SK-MEL-5 (cell line): ENCODE measurements around the gene CD82. TPM values are rescaled to one million over a fixed set of nuclear protein-coding genes. Genes with fewer than 3 reads are reported as not detected.
"Not testable (repeated sequence)": the region's sequence is repeated elsewhere in the genome, so short reads cannot be mapped to it uniquely, and the experiment has no call there.

Source experiments
- DNase-seq: peaks from one replicate; pipeline ENCODE4 v3.0.0-alpha.2; 2016; ENCODE audit warnings: low read depth, low spot score
- in situ Hi-C: cut with HindIII; loops from 2 replicates; pipeline ENCODE4 v1.10.0; 2016; ENCODE audit warnings: low sequenced_read_pairs, high pct_unique_total_duplicates, low pct_unique_long_range_greater_than_20kb
- total RNA-seq: library from RNA; depleted of rRNA; stranded (reverse); fragments of >200 nt; shearing (Covaris generic); gene quantifications from 2 replicates; pipeline ENCODE4 v1.2.3, GENCODE V29; 2014

CD82 gene
- total RNA-seq, 1 experiment from 2014 or later: 9.1 TPM

- DNase-seq: no peak
- in situ Hi-C loops: no loop called here
Measured at GRCh38 chr11:44551456-44552139, 13.9 kb upstream of the CD82 start.

GRCh38 chr11:44555031-44555800 is 10.2 kb upstream of the CD82 start:
- in situ Hi-C loops: no loop called here
- peak; percentile 34 for DNase-seq

- in situ Hi-C loops: no loop called here
- DNase-seq: peak; percentile 73
Measured at GRCh38 chr11:44556735-44557409, 8.6 kb upstream of the CD82 start.

GRCh38 chr11:44557464-44557863 is 8.0 kb upstream of the CD82 start:
- no peak for DNase-seq
- in situ Hi-C loops: no loop called here

- in situ Hi-C loops: no loop called here
- DNase-seq: no peak
Measured at GRCh38 chr11:44559207-44559939, 6.1 kb upstream of the CD82 start.

GRCh38 chr11:44559940-44560300 is 5.5 kb upstream of the CD82 start:
- in situ Hi-C loops, DNase-seq: not testable (repeated sequence)

GRCh38 chr11:44561275-44561805 is 4.1 kb upstream of the CD82 start:
- in situ Hi-C loops: no loop called here
- no peak for DNase-seq

GRCh38 chr11:44561964-44562734 is 3.3 kb upstream of the CD82 start:
- DNase-seq: no peak
- in situ Hi-C loops: no loop called here

- in situ Hi-C loops: no loop called here
Measured at GRCh38 chr11:44562845-44563460, 2.5 kb upstream of the CD82 start.

GRCh38 chr11:44563711-44564110 is 1.8 kb upstream of the CD82 start:
- DNase-seq: no peak
- in situ Hi-C loops: no loop called here

More at GRCh38 chr11:44562845-44563460, 2.5 kb upstream of the CD82 start:
- DNase-seq: no peak

- in situ Hi-C loops: no loop called here
- DNase-seq: no peak
Measured at GRCh38 chr11:44564166-44564565, 1.3 kb upstream of the CD82 start.

- DNase-seq: no peak
- in situ Hi-C loops: no loop called here
Measured at GRCh38 chr11:44564670-44565210, 723 bp upstream of the CD82 start.

GRCh38 chr11:44565953-44566949 is 788 bp downstream of the CD82 start:
- no peak for DNase-seq
- in situ Hi-C loops: no loop called here

- DNase-seq: no peak
- in situ Hi-C loops: no loop called here
Measured at GRCh38 chr11:44566952-44567875, 1.8 kb downstream of the CD82 start.
